Loucy (cell line): ENCODE results near the gene SPATC1L.

ENCODE experiments used
- H2AFZ ChIP-seq: fragments of 200-600 bp; sonication (generic); 2 replicates; pipeline ENCODE4 v1.6.0; 2016; ENCODE audit warnings: antibody characterized with exemption, mild to moderate bottlenecking, low read length, moderate library complexity
- H3F3A ChIP-seq: fragments of 200-600 bp; 2 replicates; pipeline ENCODE4 v1.6.0; 2016; ENCODE audit warnings: antibody characterized with exemption, low read depth, mild to moderate bottlenecking
- H3K27me3 ChIP-seq: fragments of 200-600 bp; sonication (generic); 2 replicates; pipeline ENCODE4 v1.6.1; 2014; ENCODE audit warnings: low read length, mild to moderate bottlenecking; ENCODE audit not compliant: insufficient read depth, poor library complexity, severe bottlenecking
- H3K36me3 ChIP-seq: fragments of 200-600 bp; sonication (generic); 2 replicates; pipeline ENCODE4 v1.6.1; 2016; ENCODE audit warnings: low read length; ENCODE audit not compliant: insufficient read depth
- H3K4me1 ChIP-seq: fragments of 200-600 bp; sonication (generic); 2 replicates; pipeline ENCODE4 v1.5.1; 2014; ENCODE audit warnings: low read length, mild to moderate bottlenecking; ENCODE audit not compliant: insufficient read depth, poor library complexity, severe bottlenecking
- H3K4me2 ChIP-seq: fragments of 200-600 bp; sonication (generic); 2 replicates; pipeline ENCODE4 v1.6.0; 2014; ENCODE audit warnings: antibody characterized with exemption, low read length, low read depth, mild to moderate bottlenecking; ENCODE audit not compliant: poor library complexity, severe bottlenecking
- H3K4me3 ChIP-seq: fragments of 200-600 bp; sonication (generic); 2 replicates; pipeline ENCODE4 v1.5.1; 2014; ENCODE audit warnings: low read length, mild to moderate bottlenecking, mixed read lengths; ENCODE audit not compliant: poor library complexity, severe bottlenecking
- H3K79me2 ChIP-seq: fragments of 200-600 bp; sonication (generic); 2 replicates; pipeline ENCODE4 v1.6.1; 2014; ENCODE audit warnings: low read length; ENCODE audit not compliant: insufficient read depth
- H3K9ac ChIP-seq: fragments of 200-600 bp; sonication (generic); 2 replicates; pipeline ENCODE4 v1.6.0; 2014; ENCODE audit warnings: mild to moderate bottlenecking, low read depth, low read length, moderate library complexity; ENCODE audit not compliant: poor library complexity, severe bottlenecking
- H3K9me2 ChIP-seq: fragments of 200-600 bp; sonication (generic); replicated peaks from 2 replicates; pipeline ENCODE4 v1.6.1; 2016; ENCODE audit warnings: low read depth, low read length, mixed read lengths
- H3K9me3 ChIP-seq: fragments of 200-600 bp; sonication (generic); 2 replicates; pipeline ENCODE4 v1.6.1; 2014; ENCODE audit warnings: mild to moderate bottlenecking, antibody characterized with exemption, low read length, low read depth; ENCODE audit not compliant: insufficient read depth
- H4K20me1 ChIP-seq: fragments of 200-600 bp; sonication (generic); 2 replicates; pipeline ENCODE4 v1.6.0; 2014; ENCODE audit warnings: antibody characterized with exemption, low read length, mild to moderate bottlenecking; ENCODE audit not compliant: insufficient read depth, poor library complexity, severe bottlenecking
- EZH2phosphoT487 ChIP-seq: fragments of 200-600 bp; IDR thresholded peaks from 2 replicates; pipeline ENCODE4 v1.6.1; 2018; ENCODE audit warnings: antibody characterized with exemption, mild to moderate bottlenecking, moderate library complexity, borderline replicate concordance
- TF ChIP-seq, protein P1 (sequence below): fragments of 200-600 bp; sonication (generic); conservative IDR thresholded peaks from 2 replicates; pipeline ENCODE4 v1.5.1; 2014; ENCODE audit warnings: mild to moderate bottlenecking, antibody characterized with exemption, low read length

The SPATC1L gene

DNA sequence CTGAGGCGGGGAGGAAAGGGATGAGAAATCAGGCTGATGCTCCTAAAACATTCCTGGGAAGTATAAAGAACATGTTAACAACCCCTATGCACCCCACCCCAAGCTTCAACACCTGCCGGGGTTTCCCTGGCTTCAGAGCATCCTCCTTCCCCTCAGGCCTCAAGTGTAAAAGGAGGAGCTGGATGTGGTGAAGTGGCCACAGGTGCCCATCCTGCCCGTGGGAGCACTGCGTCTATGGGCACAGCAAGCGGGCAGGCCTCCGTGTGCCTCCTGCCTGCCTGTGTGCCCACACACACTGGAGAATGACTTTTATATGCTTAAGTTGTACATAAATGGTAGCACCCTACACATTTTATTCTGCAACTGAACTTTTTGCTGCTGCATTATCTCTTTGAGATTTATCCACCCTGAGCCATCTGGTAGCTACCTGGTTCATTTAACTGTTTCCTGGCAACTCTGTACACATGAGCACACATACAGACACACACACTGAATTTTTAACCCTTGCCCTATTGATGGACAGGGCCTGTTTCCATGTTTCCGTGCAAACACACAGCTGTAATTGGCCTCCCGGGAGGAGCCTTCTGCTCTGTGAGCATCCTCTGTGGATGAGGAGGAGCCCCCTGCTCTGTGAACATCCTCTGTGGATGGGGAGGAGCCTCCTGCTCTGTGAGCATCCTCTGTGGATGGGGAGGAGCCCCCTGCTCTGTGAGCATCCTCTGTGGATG is 15.4 kb downstream of the SPATC1L start:
- H4K20me1 ChIP-seq = no peaks in the 10 kb centered on the region
- H2AFZ ChIP-seq = no peak overlapping the region
- no peak overlapping the region for H3K4me2 ChIP-seq
- no peaks in the 10 kb centered on the region for H3K27me3 ChIP-seq
- no peaks in the 10 kb centered on the region for H3K36me3 ChIP-seq
- peaks cover 3% of the 10 kb centered on the region; the same call in 1 of the 2 replicates for H3K9me3 ChIP-seq
- TF ChIP-seq, protein P1, sequence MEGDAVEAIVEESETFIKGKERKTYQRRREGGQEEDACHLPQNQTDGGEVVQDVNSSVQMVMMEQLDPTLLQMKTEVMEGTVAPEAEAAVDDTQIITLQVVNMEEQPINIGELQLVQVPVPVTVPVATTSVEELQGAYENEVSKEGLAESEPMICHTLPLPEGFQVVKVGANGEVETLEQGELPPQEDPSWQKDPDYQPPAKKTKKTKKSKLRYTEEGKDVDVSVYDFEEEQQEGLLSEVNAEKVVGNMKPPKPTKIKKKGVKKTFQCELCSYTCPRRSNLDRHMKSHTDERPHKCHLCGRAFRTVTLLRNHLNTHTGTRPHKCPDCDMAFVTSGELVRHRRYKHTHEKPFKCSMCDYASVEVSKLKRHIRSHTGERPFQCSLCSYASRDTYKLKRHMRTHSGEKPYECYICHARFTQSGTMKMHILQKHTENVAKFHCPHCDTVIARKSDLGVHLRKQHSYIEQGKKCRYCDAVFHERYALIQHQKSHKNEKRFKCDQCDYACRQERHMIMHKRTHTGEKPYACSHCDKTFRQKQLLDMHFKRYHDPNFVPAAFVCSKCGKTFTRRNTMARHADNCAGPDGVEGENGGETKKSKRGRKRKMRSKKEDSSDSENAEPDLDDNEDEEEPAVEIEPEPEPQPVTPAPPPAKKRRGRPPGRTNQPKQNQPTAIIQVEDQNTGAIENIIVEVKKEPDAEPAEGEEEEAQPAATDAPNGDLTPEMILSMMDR = no peak
- TF ChIP-seq EZH2phosphoT487 = no peak
- H3K79me2 ChIP-seq = no peaks in the 10 kb centered on the region
- no peaks in the 10 kb centered on the region for H3K4me1 ChIP-seq
- no peak overlapping the region for H3K4me3 ChIP-seq
- no peaks in the 10 kb centered on the region for H3F3A ChIP-seq
- H3K9me2 ChIP-seq = no peaks in the 10 kb centered on the region
- no peak overlapping the region for H3K9ac ChIP-seq

DNA sequence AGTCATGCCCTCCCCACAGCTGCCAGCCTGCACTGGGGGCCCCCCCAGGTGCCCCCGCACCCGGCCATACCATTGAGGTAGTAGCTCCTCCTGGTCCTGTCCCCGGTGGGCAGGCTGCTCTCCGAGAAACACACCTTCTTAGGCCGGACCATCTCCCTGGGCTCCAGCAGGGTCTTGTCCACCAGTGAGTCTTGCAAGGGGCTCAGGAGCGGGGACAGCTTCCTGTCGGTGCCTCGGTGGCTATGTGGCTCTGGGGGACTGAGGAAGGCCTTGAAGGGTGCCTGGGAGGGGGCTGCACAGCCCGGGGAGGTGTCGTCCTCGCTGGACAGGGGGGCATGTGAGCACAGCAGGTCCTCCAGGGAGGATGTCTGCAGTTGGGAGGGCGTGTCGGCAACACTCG is 16.0 kb downstream of the SPATC1L start:
- Histone ChIP-seq H2AFZ (no peak overlapping the region), H3K9me2 (no peaks in the 10 kb centered on the region), H3F3A (no peaks in the 10 kb centered on the region), H3K27me3 (no peaks in the 10 kb centered on the region), H3K9ac (no peak overlapping the region), H3K4me2 (no peak overlapping the region), H3K9me3 (no peaks in the 10 kb centered on the region; the same call in 1 of the 2 replicates), H3K36me3 (no peaks in the 10 kb centered on the region), H4K20me1 (no peaks in the 10 kb centered on the region), H3K4me3 (no peak overlapping the region), H3K79me2 (no peaks in the 10 kb centered on the region), H3K4me1 (no peaks in the 10 kb centered on the region)
- TF ChIP-seq, protein P1 = no peak
- TF ChIP-seq EZH2phosphoT487 = no peak

DNA sequence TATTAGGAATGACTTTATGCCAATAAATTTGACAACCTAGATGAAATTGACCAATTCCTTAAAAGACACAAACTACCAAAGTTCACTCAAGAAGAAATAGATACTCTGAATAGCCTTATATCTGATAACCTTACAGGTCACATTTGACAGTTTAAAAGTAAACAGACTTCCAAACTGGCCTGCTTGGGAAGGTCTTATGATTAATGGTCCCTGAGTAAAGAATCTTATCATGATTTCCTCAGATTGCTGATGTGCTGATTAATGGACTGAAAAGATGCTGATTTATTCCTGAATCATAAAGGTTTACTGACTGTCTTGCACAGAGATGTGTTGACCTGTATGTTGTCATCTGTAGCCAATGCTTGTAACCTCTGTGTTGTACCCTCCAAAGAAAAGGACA is 19.2 kb downstream of the SPATC1L start:
- Histone ChIP-seq H3F3A (no peaks in the 10 kb centered on the region), H3K9me3 (no peaks in the 10 kb centered on the region), H3K9ac (no peak overlapping the region), H3K36me3 (no peaks in the 10 kb centered on the region), H3K27me3 (no peaks in the 10 kb centered on the region), H3K9me2 (no peaks in the 10 kb centered on the region), H3K4me1 (no peaks in the 10 kb centered on the region), H4K20me1 (no peaks in the 10 kb centered on the region), H2AFZ (no peak overlapping the region), H3K4me3 (no peak overlapping the region), H3K79me2 (no peaks in the 10 kb centered on the region), H3K4me2 (no peak overlapping the region)
- TF ChIP-seq, protein P1 = no peak
- TF ChIP-seq EZH2phosphoT487 = no peak
